ENCODE results near the gene YIF1A.
"Not testable (repeated sequence)": the region's sequence is repeated elsewhere in the genome, so short reads cannot be mapped to it uniquely, and the experiment has no call there.

YIF1A gene

GRCh38 chr11:66326261-66327111 is 37.5 kb upstream of the YIF1A start:
- peak; percentile 36 for DNase-seq

- no peak for DNase-seq
These were observed 36.3 kb upstream of the YIF1A start for GRCh38 chr11:66325263-66325671.

- DNase-seq, result no peak
These were observed 35.7 kb upstream of the YIF1A start for GRCh38 chr11:66324664-66325063.

GRCh38 chr11:66323684-66324083 is 34.7 kb upstream of the YIF1A start:
- no peak for DNase-seq

GRCh38 chr11:66322732-66323427 is 33.9 kb upstream of the YIF1A start:
- DNase-seq, result no peak

- DNase-seq, result no peak
These were observed 32.7 kb upstream of the YIF1A start for GRCh38 chr11:66321606-66322005.

GRCh38 chr11:66320748-66321147 is 31.8 kb upstream of the YIF1A start:
- not testable (repeated sequence) for DNase-seq

GRCh38 chr11:66320289-66320688 is 31.3 kb upstream of the YIF1A start:
- not testable (repeated sequence) for DNase-seq

- DNase-seq, result no peak
These were observed 29.6 kb upstream of the YIF1A start for GRCh38 chr11:66318600-66318970.

- DNase-seq, result peak; percentile 71
These were observed 29.0 kb upstream of the YIF1A start for GRCh38 chr11:66317723-66318599.

GRCh38 chr11:66317322-66317722 is 28.4 kb upstream of the YIF1A start:
- DNase-seq, result no peak

GRCh38 chr11:66316849-66317251 is 27.9 kb upstream of the YIF1A start, which contains the start of gene CD248:
Gene CD248 (minus strand): TSS chr11:66317044. CDS start chr11:66317027, 17 bp downstream.
- no peak for DNase-seq

- no peak for DNase-seq
These were observed 27.2 kb upstream of the YIF1A start for GRCh38 chr11:66315921-66316811.

GRCh38 chr11:66315498-66315885 is 26.5 kb upstream of the YIF1A start:
- no peak for DNase-seq

GRCh38 chr11:66314561-66315497 is 25.9 kb upstream of the YIF1A start:
- DNase-seq, result no peak

- DNase-seq, result no peak
These were observed 25.2 kb upstream of the YIF1A start for GRCh38 chr11:66314186-66314501.

- DNase-seq, result no peak
These were observed 24.6 kb upstream of the YIF1A start for GRCh38 chr11:66313321-66314185.

GRCh38 chr11:66312549-66313320 is 23.8 kb upstream of the YIF1A start:
- DNase-seq, result no peak

- no peak for DNase-seq
These were observed 23.1 kb upstream of the YIF1A start for GRCh38 chr11:66311965-66312548.

Data from NK-92 treated with Interleukin-12 subunit alpha and Interleukin-12 subunit beta, amount 100 ng/mL, for 24 hours (cell line).